ENCODE measurements around the gene NDUFV3. TPM values are rescaled to one million over a fixed set of nuclear protein-coding genes. Genes with fewer than 3 reads are reported as not detected.
"Not testable (repeated sequence)": the region's sequence is repeated elsewhere in the genome, so short reads cannot be mapped to it uniquely, and the experiment has no call there.

NDUFV3 gene
- total RNA-seq, 4 donors from 2014 or later, result 45.6 to 82.8 (median 64.1) TPM

DNA sequence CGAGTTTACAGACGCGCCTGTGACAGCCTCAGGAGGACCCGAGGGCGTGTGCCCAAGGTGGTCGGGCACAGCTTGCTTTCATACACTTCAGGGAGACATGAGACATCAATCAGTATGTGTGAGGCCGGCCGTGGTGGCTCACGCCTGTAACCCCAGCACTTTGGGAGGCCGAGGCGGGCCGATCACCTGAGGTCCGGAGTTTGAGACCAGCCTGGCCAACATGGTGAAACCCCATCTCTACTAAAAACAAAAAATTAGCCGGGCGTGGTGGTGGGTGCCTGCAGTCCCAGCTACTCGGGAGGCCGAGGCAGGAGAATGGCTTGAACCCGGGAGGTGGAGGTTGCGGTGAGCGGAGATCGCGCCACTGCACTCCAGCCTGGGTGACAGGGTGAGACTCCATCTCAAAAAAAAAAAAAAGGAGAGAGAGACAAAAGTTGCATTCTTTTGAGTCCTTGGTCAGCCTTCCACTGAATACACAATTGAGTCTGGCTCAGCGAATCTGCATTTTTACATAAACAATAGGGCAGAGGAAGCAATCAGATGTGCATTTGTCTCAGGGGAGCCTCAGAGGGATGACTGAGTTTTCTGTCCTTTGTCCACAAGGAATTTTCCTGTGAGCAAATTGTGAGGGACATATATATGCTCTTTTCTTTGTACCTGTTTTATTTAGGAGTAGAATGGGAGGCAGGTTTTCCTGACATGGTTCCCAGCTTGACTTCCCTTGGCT lies 34.5 kb downstream of the NDUFV3 start:
- peaks cover 4 to 10% (median 7%) of the 10 kb centered on the region in 4 donors for H3K4me1 ChIP-seq
- DNase-seq; in situ Hi-C loops (cut with MboI; ENCODE audit: low pct_ligation_motif_present in 1 of 4, low pct_unique_long_range_greater_than_20kb in 1 of 4, low sequenced_read_pairs in 3 of 4); H3K4me3 ChIP-seq; H3K36me3 ChIP-seq; H3K9me3 ChIP-seq; H3K27me3 ChIP-seq; intact Hi-C loops (cut with DNase I; ENCODE audit: low total_unique reads); H3K27ac ChIP-seq: not testable (repeated sequence)
- WGBS, 2 donors (ENCODE audit: low coverage in 1 of 2), result 93% methylated on average over 23 of the region's 23 CpGs; no CpG with 5 or more reads in 1 of the 2 donors

DNA sequence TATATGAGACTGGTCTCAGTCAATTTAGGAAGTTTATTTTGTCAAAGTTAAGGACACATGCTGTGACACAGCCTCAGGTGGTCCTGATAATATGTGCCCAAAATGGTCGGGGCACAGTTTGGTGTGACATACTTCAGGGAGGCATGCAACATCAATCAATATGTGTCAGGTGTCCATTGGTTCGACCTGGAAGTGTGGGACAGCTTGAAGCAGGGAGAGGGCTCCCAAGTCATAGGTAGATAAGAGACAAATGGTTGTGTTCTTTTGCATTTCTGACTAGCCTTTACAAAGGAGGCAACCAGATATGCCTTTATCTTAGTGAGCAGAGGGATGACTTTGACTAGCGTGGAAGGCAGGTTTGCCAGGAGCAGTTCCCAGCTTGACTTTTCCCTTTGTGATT lies 36.9 kb downstream of the NDUFV3 start:
- peaks cover 0 to 11% (median 0%) of the 10 kb centered on the region in 4 donors for H3K4me1 ChIP-seq
- no peaks in the 10 kb centered on the region for H3K9me3 ChIP-seq
- no peaks in the 10 kb centered on the region for H3K27me3 ChIP-seq
- no peak for DNase-seq
- H3K36me3 ChIP-seq, result no peaks in the 10 kb centered on the region
- H3K27ac ChIP-seq, result no peak overlapping the region
- WGBS, 2 donors (ENCODE audit: low coverage in 1 of 2), result 72 to 80% methylated on average over 1 to 3 of the region's 3 CpGs
- no peak for TF ChIP-seq POLR2A (IDR thresholded peaks at IDR 0.05)
- TF ChIP-seq, protein P1, sequence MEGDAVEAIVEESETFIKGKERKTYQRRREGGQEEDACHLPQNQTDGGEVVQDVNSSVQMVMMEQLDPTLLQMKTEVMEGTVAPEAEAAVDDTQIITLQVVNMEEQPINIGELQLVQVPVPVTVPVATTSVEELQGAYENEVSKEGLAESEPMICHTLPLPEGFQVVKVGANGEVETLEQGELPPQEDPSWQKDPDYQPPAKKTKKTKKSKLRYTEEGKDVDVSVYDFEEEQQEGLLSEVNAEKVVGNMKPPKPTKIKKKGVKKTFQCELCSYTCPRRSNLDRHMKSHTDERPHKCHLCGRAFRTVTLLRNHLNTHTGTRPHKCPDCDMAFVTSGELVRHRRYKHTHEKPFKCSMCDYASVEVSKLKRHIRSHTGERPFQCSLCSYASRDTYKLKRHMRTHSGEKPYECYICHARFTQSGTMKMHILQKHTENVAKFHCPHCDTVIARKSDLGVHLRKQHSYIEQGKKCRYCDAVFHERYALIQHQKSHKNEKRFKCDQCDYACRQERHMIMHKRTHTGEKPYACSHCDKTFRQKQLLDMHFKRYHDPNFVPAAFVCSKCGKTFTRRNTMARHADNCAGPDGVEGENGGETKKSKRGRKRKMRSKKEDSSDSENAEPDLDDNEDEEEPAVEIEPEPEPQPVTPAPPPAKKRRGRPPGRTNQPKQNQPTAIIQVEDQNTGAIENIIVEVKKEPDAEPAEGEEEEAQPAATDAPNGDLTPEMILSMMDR (IDR thresholded peaks at IDR 0.05), result no peak
- no peak for TF ChIP-seq EP300 (IDR thresholded peaks at IDR 0.05; ENCODE audit: low read depth)
- no peak for TF ChIP-seq POLR2AphosphoS5 (IDR thresholded peaks at IDR 0.05)
- H3K4me3 ChIP-seq, result no peak overlapping the region
- in situ Hi-C loops (cut with MboI; ENCODE audit: low pct_ligation_motif_present in 1 of 4, low pct_unique_long_range_greater_than_20kb in 1 of 4, low sequenced_read_pairs in 3 of 4) (no loop called here), intact Hi-C loops (cut with DNase I; ENCODE audit: low total_unique reads) (no loop called here)

DNA sequence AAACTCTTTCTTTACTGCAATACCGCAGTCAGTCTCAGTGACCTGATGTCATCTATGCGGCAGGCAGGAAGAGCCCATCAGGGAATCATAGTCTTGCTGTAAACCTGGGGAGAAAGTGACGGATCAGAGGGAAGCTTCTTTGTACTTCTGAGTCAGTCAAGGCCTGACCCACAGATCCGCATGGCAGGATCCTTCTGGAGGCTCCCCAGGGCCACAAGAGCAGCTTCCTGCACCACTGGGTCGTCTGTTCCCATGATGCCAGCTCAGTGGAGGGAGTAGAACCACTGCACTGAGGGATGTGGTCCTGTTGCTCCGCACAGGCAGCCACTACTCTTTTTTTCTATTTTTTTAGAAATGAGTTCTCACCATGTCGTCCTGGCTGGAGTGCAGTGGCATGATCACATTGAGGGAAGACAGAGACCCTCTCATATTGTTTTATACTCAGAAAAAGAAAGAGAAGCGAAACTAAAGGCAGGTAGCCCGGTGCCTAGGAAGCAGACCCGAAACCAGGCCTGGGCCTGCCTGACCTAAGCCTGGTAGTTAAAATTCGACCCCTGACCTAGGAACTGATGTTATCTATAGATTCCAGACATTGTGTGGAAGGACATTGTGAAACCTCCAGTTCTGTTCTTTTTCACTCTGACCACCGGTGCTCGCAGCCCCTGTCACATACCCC lies 38.6 kb downstream of the NDUFV3 start:
- intact Hi-C loops (cut with DNase I; ENCODE audit: low total_unique reads) (no loop called here), in situ Hi-C loops (cut with MboI; ENCODE audit: low pct_ligation_motif_present in 1 of 4, low pct_unique_long_range_greater_than_20kb in 1 of 4, low sequenced_read_pairs in 3 of 4) (no loop called here)
- Histone ChIP-seq H3K9me3 (no peaks in the 10 kb centered on the region), H3K4me1 (peaks cover 0 to 11% (median 0%) of the 10 kb centered on the region in 4 donors), H3K4me3 (no peak overlapping the region), H3K27ac (no peak overlapping the region), H3K27me3 (no peaks in the 10 kb centered on the region), H3K36me3 (no peaks in the 10 kb centered on the region)
- TF ChIP-seq POLR2AphosphoS5 (IDR thresholded peaks at IDR 0.05), result no peak
- TF ChIP-seq, protein P1 (IDR thresholded peaks at IDR 0.05), result no peak
- TF ChIP-seq EP300 (IDR thresholded peaks at IDR 0.05; ENCODE audit: low read depth), result no peak
- TF ChIP-seq POLR2A (IDR thresholded peaks at IDR 0.05), result no peak
- DNase-seq, result no peak
- WGBS, 2 donors (ENCODE audit: low coverage in 1 of 2), result 78 to 86% methylated on average over 7 to 13 of the region's 13 CpGs

DNA sequence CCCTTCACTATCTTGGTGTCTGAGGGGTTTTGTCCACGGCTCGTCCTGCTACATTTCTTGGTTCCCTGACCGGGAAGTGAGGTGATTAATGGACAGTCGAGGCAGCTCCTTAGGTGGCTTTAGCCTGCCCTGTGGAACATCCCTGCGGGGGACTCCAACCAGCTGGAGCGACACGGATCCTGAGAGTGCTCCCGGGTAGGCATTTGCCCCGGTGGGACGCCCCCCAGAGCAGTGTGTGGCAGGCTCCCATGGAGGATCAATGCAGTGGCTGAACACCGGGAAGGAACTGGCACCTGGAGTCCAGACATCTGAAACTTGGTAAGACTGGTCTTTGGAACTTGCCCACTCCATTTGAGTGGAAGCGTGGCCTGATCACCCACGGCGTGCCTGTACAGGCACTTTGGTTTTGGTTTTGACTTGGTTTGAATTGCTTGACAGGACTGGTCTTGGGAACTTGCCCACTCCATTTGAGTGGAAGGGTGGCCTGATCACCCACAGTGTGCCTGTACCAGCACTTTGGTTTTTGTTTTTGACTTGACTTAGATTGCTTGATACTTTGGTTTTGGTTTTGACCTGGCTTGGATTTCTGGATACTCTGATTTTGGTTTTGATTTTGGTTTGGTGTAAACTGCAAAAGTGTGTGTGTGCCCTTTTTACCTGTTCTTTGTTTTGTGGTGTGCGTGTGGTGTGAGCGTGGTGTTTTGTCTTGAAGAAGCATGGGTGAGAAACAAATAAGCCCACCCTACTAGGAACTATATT lies 39.4 kb downstream of the NDUFV3 start:
- H3K4me1 ChIP-seq, result peaks cover 0 to 11% (median 0%) of the 10 kb centered on the region in 4 donors
- H3K27ac ChIP-seq; DNase-seq; H3K27me3 ChIP-seq; H3K9me3 ChIP-seq; H3K4me3 ChIP-seq; in situ Hi-C loops (cut with MboI; ENCODE audit: low pct_ligation_motif_present in 1 of 4, low pct_unique_long_range_greater_than_20kb in 1 of 4, low sequenced_read_pairs in 3 of 4); intact Hi-C loops (cut with DNase I; ENCODE audit: low total_unique reads); H3K36me3 ChIP-seq: not testable (repeated sequence)
- 89 to 95% methylated on average over 2 to 16 of the region's 16 CpGs for WGBS, 2 donors (ENCODE audit: low coverage in 1 of 2)

DNA sequence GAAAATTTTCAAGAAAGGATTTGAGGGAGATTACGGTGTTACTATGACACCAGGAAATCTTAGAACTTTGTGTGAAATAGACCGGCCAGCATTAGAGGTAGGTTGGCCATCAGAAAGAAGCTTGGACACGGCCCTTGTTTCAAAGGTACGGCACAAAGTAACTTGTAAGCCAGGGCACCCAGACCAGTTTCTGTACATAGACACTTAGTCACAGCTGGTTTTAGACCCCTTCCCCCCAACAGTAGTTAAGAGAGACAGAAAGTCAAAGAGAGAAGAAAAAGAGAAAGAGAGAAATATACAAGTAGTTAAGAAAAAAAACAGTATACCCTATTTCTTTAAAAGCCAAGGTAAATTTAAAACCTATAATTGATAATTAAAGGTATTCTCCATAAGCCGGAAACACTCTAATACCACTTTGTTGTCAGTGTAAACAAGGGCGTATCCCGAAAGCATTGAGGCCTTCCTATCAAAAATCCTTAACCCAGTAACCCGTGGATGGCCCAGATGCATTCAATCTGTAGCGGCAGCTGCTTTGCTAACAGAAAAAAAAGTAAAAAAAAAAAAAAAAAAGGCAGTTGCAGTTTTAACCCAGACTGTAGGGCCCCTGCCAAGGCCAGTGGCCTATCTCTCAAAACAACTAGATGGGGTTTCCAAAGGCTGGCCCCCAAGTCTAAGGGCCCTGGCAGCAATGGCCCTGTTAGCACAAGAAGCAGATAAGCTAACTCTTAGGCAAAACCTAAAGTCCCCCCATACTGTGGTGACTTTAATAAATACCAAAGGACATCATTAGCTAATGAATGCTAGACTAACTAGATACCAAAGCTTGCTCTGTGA lies 40.2 kb downstream of the NDUFV3 start:
- in situ Hi-C loops (cut with MboI; ENCODE audit: low pct_ligation_motif_present in 1 of 4, low pct_unique_long_range_greater_than_20kb in 1 of 4, low sequenced_read_pairs in 3 of 4); H3K27me3 ChIP-seq: not testable (repeated sequence)

DNA sequence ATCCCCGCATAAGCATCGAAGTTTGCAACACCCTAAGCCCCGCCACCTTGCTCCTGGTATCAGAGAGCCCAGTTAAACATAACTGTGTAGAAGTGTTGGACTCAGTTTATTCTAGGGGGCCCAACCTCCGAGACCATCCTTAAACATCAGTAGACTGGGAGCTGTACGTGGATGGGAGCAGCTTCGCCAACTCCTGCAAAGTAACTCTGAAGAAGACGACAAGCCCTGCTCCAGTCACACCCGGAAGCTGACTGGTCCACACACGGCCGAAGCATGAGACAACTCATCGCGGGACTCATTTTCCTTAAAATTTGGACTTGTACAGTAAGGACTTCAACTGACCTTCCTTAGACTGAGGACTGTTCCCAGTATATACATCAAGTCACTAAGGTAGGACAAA lies 40.9 kb downstream of the NDUFV3 start:
- in situ Hi-C loops (cut with MboI; ENCODE audit: low pct_ligation_motif_present in 1 of 4, low pct_unique_long_range_greater_than_20kb in 1 of 4, low sequenced_read_pairs in 3 of 4); H3K36me3 ChIP-seq; H3K9me3 ChIP-seq; intact Hi-C loops (cut with DNase I; ENCODE audit: low total_unique reads); H3K27ac ChIP-seq; DNase-seq; H3K27me3 ChIP-seq; H3K4me3 ChIP-seq: not testable (repeated sequence)
- H3K4me1 ChIP-seq, result peaks cover 0 to 11% (median 0%) of the 10 kb centered on the region in 4 donors
- 92 to 94% methylated on average over 10 of the region's 12 CpGs for WGBS, 2 donors (ENCODE audit: low coverage in 1 of 2)

More for the DNA sequence above, 40.2 kb downstream of the NDUFV3 start:
- H3K9me3 ChIP-seq; DNase-seq; intact Hi-C loops (cut with DNase I; ENCODE audit: low total_unique reads); H3K36me3 ChIP-seq; H3K27ac ChIP-seq; H3K4me3 ChIP-seq: not testable (repeated sequence)
- peaks cover 0 to 11% (median 0%) of the 10 kb centered on the region in 4 donors for H3K4me1 ChIP-seq
- 75 to 76% methylated on average over 7 to 9 of the region's 9 CpGs for WGBS, 2 donors (ENCODE audit: low coverage in 1 of 2)

DNA sequence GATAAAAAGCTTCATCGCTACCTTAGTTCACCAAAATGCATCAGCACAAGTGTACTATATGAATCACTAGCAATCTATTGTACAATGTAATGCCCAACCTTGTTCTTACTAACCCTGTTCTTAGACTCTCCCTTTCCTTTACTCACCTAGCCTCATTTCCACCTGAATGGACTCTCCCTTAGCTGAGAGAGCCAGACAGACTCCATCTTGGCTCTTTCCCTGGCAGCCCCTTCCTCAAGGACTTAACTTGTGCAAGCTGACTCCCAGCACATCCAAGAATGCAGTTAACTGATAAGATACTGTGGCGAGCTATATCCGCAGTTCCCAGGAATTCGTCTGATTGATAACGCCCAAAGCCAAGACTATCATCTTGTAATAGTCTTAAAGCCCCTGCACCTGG lies 43.3 kb downstream of the NDUFV3 start:
- intact Hi-C loops (cut with DNase I; ENCODE audit: low total_unique reads); H3K9me3 ChIP-seq; H3K36me3 ChIP-seq; DNase-seq; H3K27me3 ChIP-seq; H3K4me3 ChIP-seq; H3K27ac ChIP-seq: not testable (repeated sequence)
- in situ Hi-C loops (cut with MboI; ENCODE audit: low pct_ligation_motif_present in 1 of 4, low pct_unique_long_range_greater_than_20kb in 1 of 4, low sequenced_read_pairs in 3 of 4), result loop anchor here in 1 of 4 donors (5.0 kb wide), 1 partner anchor 859 kb away; no protein-coding TSS in a partner anchor
- WGBS, 2 donors (ENCODE audit: low coverage in 1 of 2), result 81 to 91% methylated on average over 1 to 5 of the region's 5 CpGs
- peaks cover 0 to 18% (median 7%) of the 10 kb centered on the region in 4 donors for H3K4me1 ChIP-seq

Data from transverse colon (tissue), 4 donors.